ENCODE results near the gene MT3.

DNA sequence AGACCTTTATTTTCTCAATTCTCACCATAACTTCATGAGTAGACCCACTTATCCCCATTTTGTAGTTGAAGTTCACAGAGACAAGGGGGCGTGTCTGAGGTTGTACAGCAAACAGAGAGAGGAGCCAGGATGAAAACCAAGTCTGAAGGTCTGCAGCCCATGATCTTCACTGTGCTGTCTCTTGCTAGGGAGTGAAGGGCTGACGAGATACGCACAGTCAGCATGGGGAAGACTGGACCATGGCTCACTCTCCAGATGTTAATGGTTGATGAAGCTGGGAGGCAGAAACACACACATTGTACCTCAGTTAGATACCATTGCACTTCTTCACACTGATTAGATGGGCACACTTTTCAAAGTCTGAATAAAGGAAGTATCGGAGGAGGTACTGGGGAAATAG, 30.2 kb upstream of the MT3 start:
- TF ChIP-seq FOXM1 (IDR thresholded peaks at IDR 0.05; ENCODE audit: low read depth) (no peak), FOXM1 (CRISPR knock-in tag; IDR thresholded peaks at IDR 0.05; ENCODE audit: low read depth) (no peak), GATA2 (CRISPR knock-in tag; IDR thresholded peaks at IDR 0.05) (no peak), RFX5 (IDR thresholded peaks at IDR 0.05; ENCODE audit: low read depth, low read length) (no peak), SUPT5H (IDR thresholded peaks at IDR 0.05) (no peak), BDP1 (IDR thresholded peaks at IDR 0.05; ENCODE audit: insufficient read depth, insufficient read length) (no peak)
